SK-N-SH (cell line): ENCODE results near the gene TECPR2. TPM values are rescaled to one million over a fixed set of nuclear protein-coding genes. Genes with fewer than 3 reads are reported as not detected.

Experiments
- CTCF ChIA-PET: fragments of 300-600, 350-600 bp; formaldehyde crosslinking; extraction: SDS; loops from one replicate; lab custom pipeline; 2021; lab: Yijun Ruan, JAX
- POLR2A ChIA-PET: fragments of 350-600 bp; sonication (Branson Sonifier 250); formaldehyde crosslinking; extraction: SDS; loops from one replicate; lab custom pipeline; 2020; ENCODE audit warnings: antibody characterized with exemption, inconsistent platforms; lab: Yijun Ruan, JAX
- DNase-seq: peaks from one replicate; pipeline ENCODE4 v3.0.0; 2012
- H2AFZ ChIP-seq: fragments of 200-600 bp; sonication (generic); 2 replicates; pipeline ENCODE4 v1.8.1; 2016; ENCODE audit warnings: antibody characterized with exemption, mild to moderate bottlenecking, low read depth
- H3F3A ChIP-seq: fragments of 200-600 bp; sonication (generic); replicated peaks from 2 replicates; pipeline ENCODE3; 2016; ENCODE audit warnings: antibody characterized with exemption, mild to moderate bottlenecking; ENCODE audit not compliant: insufficient read depth
- H3K27ac ChIP-seq, 2 experiments: fragments of 200-500 bp in 1 of 2; fragments of 200-600 bp in 1 of 2; sonication (Bioruptor generic) in 1 of 2; sonication (generic), shearing (Covaris generic) in 1 of 2; 2 replicates each; pipeline versions ENCODE4 v1.5.1 to v1.6.1; 2014 to 2016; ENCODE audit warnings: low read depth in 2 of 2, inconsistent platforms in 1 of 2, low read length in 1 of 2, mild to moderate bottlenecking in 1 of 2, mixed read lengths in 1 of 2
- H3K27me3 ChIP-seq: fragments of 200-600 bp; sonication (generic), shearing (Covaris generic); 2 replicates; pipeline ENCODE4 v1.6.1; 2016; ENCODE audit warnings: mixed run types; ENCODE audit not compliant: insufficient read depth
- H3K36me3 ChIP-seq, 2 experiments: fragments of 200-500 bp in 1 of 2; fragments of 200-600 bp in 1 of 2; sonication (Bioruptor generic) in 1 of 2; sonication (generic) in 1 of 2; replicated peaks in 1 of 2; 2 replicates each; pipeline versions ENCODE3 to v1.5.1; 2014 to 2016; ENCODE audit warnings: low read length in 1 of 2, mild to moderate bottlenecking in 1 of 2; ENCODE audit not compliant: insufficient read depth in 2 of 2, control insufficient read depth in 1 of 2
- H3K4me1 ChIP-seq, 2 experiments: fragments of 200-500 bp in 1 of 2; fragments of 200-600 bp in 1 of 2; sonication (Bioruptor generic) in 1 of 2; sonication (generic), shearing (Covaris generic) in 1 of 2; 2 replicates each; pipeline versions ENCODE4 v1.5.1 to v1.6.1; 2014 to 2016; ENCODE audit warnings: low read depth in 1 of 2, low read length in 1 of 2, mixed run types in 1 of 2; ENCODE audit not compliant: insufficient read depth in 2 of 2, control insufficient read depth in 1 of 2
- H3K4me2 ChIP-seq: fragments of 200-600 bp; sonication (generic), shearing (Covaris generic); 2 replicates; pipeline ENCODE4 v1.6.1; 2017; ENCODE audit warnings: mixed run types
- H3K4me3 ChIP-seq, 2 experiments: fragments of 200-500 bp in 1 of 2; fragments of 200-600 bp in 1 of 2; sonication (Bioruptor generic) in 1 of 2; sonication (generic), shearing (Covaris generic) in 1 of 2; 2 replicates each; pipeline versions ENCODE4 v1.5.1 to v1.8.1; 2014 to 2016; ENCODE audit warnings: low read depth in 2 of 2, inconsistent platforms in 1 of 2, low read length in 1 of 2, mild to moderate bottlenecking in 1 of 2, mixed read lengths in 1 of 2, moderate library complexity in 1 of 2
- H3K79me2 ChIP-seq: fragments of 200-600 bp; sonication (generic); 2 replicates; pipeline ENCODE4 v1.8.1; 2017; ENCODE audit warnings: mild to moderate bottlenecking; ENCODE audit not compliant: insufficient read depth
- H3K9ac ChIP-seq: fragments of 200-600 bp; sonication (generic); 2 replicates; pipeline ENCODE4 v1.6.1; 2017; ENCODE audit warnings: mixed run types
- H3K9me2 ChIP-seq: fragments of 200-600 bp; sonication (generic); 2 replicates; pipeline ENCODE4 v1.6.1; 2017; ENCODE audit warnings: mixed run types
- H3K9me3 ChIP-seq: fragments of 200-600 bp; sonication (generic); 2 replicates; pipeline ENCODE4 v1.6.1; 2017; ENCODE audit warnings: mixed run types, mild to moderate bottlenecking, moderate library complexity
- H4K20me1 ChIP-seq: fragments of 200-600 bp; sonication (generic); 2 replicates; pipeline ENCODE4 v1.6.1; 2017; ENCODE audit warnings: mild to moderate bottlenecking, mixed run types; ENCODE audit not compliant: insufficient read depth
- CHD2 ChIP-seq: fragments of 150-350 bp; IDR thresholded peaks from 2 replicates; pipeline ENCODE4 v1.6.1; 2018; ENCODE audit warnings: low read length; ENCODE audit not compliant: partially characterized antibody
- ELF1 ChIP-seq: IDR thresholded peaks from 2 replicates; pipeline ENCODE4 v1.4.0; 2012
- FOSL2 ChIP-seq: IDR thresholded peaks from 2 replicates; pipeline ENCODE4 v1.4.0; 2012; ENCODE audit warnings: low read depth, mild to moderate bottlenecking, moderate library complexity, borderline replicate concordance
- FOXM1 ChIP-seq: IDR thresholded peaks from 2 replicates; pipeline ENCODE4 v1.4.0; 2012; ENCODE audit warnings: low read depth, mild to moderate bottlenecking
- GATA2 ChIP-seq: sonication (generic); formaldehyde crosslinking; IDR thresholded peaks from 2 replicates; pipeline ENCODE4 v1.5.0; 2020; ENCODE audit warnings: mild to moderate bottlenecking, missing genetic modification reagents
- IRF3 ChIP-seq: fragments of 150-350 bp; IDR thresholded peaks from 2 replicates; pipeline ENCODE4 v1.6.1; 2016; ENCODE audit warnings: mild to moderate bottlenecking, low read depth, low read length
- MXI1 ChIP-seq: IDR thresholded peaks from 2 replicates; pipeline ENCODE4 v1.6.1; 2012; ENCODE audit warnings: mild to moderate bottlenecking, low read depth, low read length, improper control_type of control experiment
- RAD21 ChIP-seq: IDR thresholded peaks from 2 replicates; pipeline ENCODE4 v1.6.1; 2012; ENCODE audit warnings: mild to moderate bottlenecking, low read length
- RFX5 ChIP-seq: IDR thresholded peaks from 2 replicates; pipeline ENCODE4 v1.6.1; 2012; ENCODE audit warnings: mild to moderate bottlenecking, improper control_type of control experiment, low read length
- TEAD4 ChIP-seq: IDR thresholded peaks from 2 replicates; pipeline ENCODE4 v1.4.0; 2012; ENCODE audit warnings: mild to moderate bottlenecking, borderline replicate concordance; ENCODE audit not compliant: insufficient read depth
- YY1 ChIP-seq: IDR thresholded peaks from 2 replicates; pipeline ENCODE4 v1.4.0; 2012; ENCODE audit warnings: low read depth, mild to moderate bottlenecking
- WGBS: methylation state at CpG from one replicate; pipeline ENCODE4 v1.1.6; 2017; ENCODE audit warnings: low lambda C conversion rate; 5-methylcytosine and 5-hydroxymethylcytosine counted together
- polyA plus RNA-seq, 3 experiments: library from polyadenylated mRNA; depleted of rRNA; stranded (reverse); fragments of >200 nt; gene quantifications; 2 replicates each; pipeline ENCODE4 v1.2.3, GENCODE V29; 2012

The TECPR2 gene
- polyA plus RNA-seq, 1 of the 3 experiments (the other 2 are of a cell fraction) = 6.9 TPM

DNA sequence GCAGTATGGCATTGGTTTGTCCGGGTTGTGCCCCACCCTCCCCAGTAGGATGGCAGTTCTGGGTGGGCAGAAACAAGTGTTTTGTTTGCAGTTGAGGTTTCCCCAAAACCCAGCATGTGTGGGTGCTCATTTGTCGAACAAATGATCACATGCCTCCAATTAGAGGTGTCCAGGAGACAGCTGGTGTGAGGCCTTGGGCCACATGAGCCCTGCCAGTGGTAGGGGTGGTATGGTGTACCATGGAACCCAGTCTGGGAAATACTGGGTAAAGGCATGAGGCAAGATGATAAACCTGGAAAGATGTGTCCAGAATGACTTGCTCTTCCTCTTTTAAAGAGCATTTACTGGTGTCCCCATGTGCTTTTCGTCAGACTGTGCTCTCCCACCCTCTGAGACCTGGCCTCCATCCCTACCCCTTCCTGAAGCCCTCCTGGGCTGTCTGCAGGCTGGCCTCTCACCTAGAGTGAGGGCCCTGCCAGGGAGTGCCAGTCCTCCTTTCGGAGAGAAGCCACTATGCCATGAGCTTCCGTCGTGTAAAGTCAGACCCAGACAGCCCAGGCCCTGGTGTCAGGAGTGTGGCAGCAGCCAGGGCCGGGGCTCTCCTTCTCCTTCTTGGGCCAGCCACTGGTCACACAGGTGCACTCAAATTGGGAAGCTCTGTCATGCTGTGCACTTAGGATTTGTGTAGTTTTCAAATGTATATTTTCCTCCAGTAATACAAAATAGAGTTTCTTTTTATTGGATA, 129.2 kb downstream of the TECPR2 start:
- Histone ChIP-seq H3K79me2 (no peaks in the 10 kb centered on the region), H3K4me2 (no peak overlapping the region), H3K27ac (no peak overlapping the region), H3K4me1 (no peaks in the 10 kb centered on the region; a peak in 1 of 4 replicates), H2AFZ (no peak overlapping the region), H3K27me3 (no peaks in the 10 kb centered on the region), H3K9me3 (no peaks in the 10 kb centered on the region), H3K9me2 (no peaks in the 10 kb centered on the region), H4K20me1 (no peaks in the 10 kb centered on the region), H3K9ac (no peak overlapping the region), H3K36me3 (no peaks in the 10 kb centered on the region), H3F3A (no peaks in the 10 kb centered on the region), H3K4me3 (no peak overlapping the region)
- ChIA-PET POLR2A (no interaction called here), CTCF (interaction anchor here (1.2 to 1.3 kb wide), 2 partner anchors 10 to 54 kb away, joined by 4 read pairs; no protein-coding TSS in a partner anchor)
- TF ChIP-seq RAD21 (no peak), IRF3 (no peak), FOSL2 (no peak), FOXM1 (no peak), MXI1 (no peak)
- DNase-seq = no peak
- WGBS = 80% methylated on average over 7 of the region's 7 CpGs

GRCh38 chr14:102492531-102492910, 129.8 kb downstream of the TECPR2 start:
- POLR2A ChIA-PET = no interaction called here
- 93% methylated on average over 17 of the region's 17 CpGs for WGBS
- H3K79me2 ChIP-seq = no peaks in the 10 kb centered on the region

DNA sequence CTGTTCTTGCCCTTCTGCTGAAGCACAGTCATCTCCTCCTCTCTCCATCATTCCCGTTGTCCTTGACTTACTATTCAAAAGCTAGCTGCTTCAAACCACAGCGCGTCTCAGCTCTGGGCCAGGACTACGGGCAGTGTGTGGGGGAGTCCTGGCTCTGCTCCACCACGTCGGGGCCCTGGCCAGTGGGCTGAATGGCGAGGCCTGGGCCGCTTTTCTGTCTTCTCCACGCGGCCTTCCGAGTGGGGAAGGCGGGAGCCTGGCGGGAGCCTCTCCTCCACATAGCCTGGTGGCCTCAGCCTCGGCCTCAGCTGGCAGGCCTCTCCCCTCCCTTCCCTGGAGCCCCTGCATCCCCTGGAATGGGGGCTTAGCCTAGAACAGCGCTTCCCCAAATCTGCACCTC, 130.4 kb downstream of the TECPR2 start:
- Histone ChIP-seq H3K4me3 (no peak overlapping the region), H2AFZ (no peak overlapping the region), H3K4me2 (no peak overlapping the region), H3K27me3 (no peaks in the 10 kb centered on the region), H3K36me3 (peaks cover 0 to 5% of the 10 kb centered on the region in 2 experiments), H3K9me3 (no peaks in the 10 kb centered on the region)
- TF ChIP-seq GATA2 (CRISPR knock-in tag) (no peak), RFX5 (no peak), YY1 (no peak), ELF1 (no peak), CHD2 (no peak), IRF3 (no peak)
- TF ChIP-seq, all 33 proteins: peak for 0
- DNase-seq = no peak
- no peaks in the 10 kb centered on the region; a peak in 1 of 4 replicates for H3K4me1 ChIP-seq
- no peaks in the 10 kb centered on the region for H3F3A ChIP-seq
- CTCF ChIA-PET = interaction anchor here (1.3 to 1.7 kb wide), 2 partner anchors 23 to 55 kb away, joined by 4 read pairs; no protein-coding TSS in a partner anchor
- 95% methylated on average over 11 of the region's 15 CpGs for WGBS
- POLR2A ChIA-PET = no interaction called here
- H3K27ac ChIP-seq = no peak overlapping the region
- no peaks in the 10 kb centered on the region for H4K20me1 ChIP-seq
- no peak overlapping the region for H3K9ac ChIP-seq
- no peaks in the 10 kb centered on the region for H3K9me2 ChIP-seq
- no peaks in the 10 kb centered on the region for H3K79me2 ChIP-seq

More at GRCh38 chr14:102492531-102492910, 129.8 kb downstream of the TECPR2 start:
- H3K27me3 ChIP-seq = no peaks in the 10 kb centered on the region
- H3K9me2 ChIP-seq = no peaks in the 10 kb centered on the region
- no peaks in the 10 kb centered on the region for H3F3A ChIP-seq
- H3K9ac ChIP-seq = no peak overlapping the region
- peaks cover 0 to 3% of the 10 kb centered on the region in 2 experiments for H3K36me3 ChIP-seq
- no peak overlapping the region for H3K4me2 ChIP-seq
- no peak overlapping the region for H3K27ac ChIP-seq
- no peaks in the 10 kb centered on the region for H4K20me1 ChIP-seq
- H3K9me3 ChIP-seq = no peaks in the 10 kb centered on the region
- no peak overlapping the region for H3K4me3 ChIP-seq
- H2AFZ ChIP-seq = no peak overlapping the region
- no peak for DNase-seq
- CTCF ChIA-PET = interaction anchor here (1.2 to 1.7 kb wide), 3 partner anchors 9 to 54 kb away, joined by 4 read pairs; no protein-coding TSS in a partner anchor
- no peaks in the 10 kb centered on the region; a peak in 1 of 4 replicates for H3K4me1 ChIP-seq
- no peak for TF ChIP-seq TEAD4
- TF ChIP-seq, all 33 proteins: peak for 0
